Pulmonary artery endothelial cell (primary cell): ENCODE data around the gene UNCX. TPM values are rescaled to one million over a fixed set of nuclear protein-coding genes. Genes with fewer than 3 reads are reported as not detected.
"Not testable (repeated sequence)": the region's sequence is repeated elsewhere in the genome, so short reads cannot be mapped to it uniquely, and the experiment has no call there.

ENCODE experiments used
- DNase-seq: peaks from one replicate; pipeline ENCODE4 v3.0.0-alpha.2; 2011; ENCODE audit warnings: low read depth, low spot score
- total RNA-seq: library from RNA; depleted of rRNA; stranded (reverse); fragments of >200 nt; gene quantifications from 2 replicates; pipeline ENCODE4 v1.2.3, GENCODE V29; 2014

UNCX gene
- total RNA-seq, 1 donor from 2014 or later = not detected

DNA sequence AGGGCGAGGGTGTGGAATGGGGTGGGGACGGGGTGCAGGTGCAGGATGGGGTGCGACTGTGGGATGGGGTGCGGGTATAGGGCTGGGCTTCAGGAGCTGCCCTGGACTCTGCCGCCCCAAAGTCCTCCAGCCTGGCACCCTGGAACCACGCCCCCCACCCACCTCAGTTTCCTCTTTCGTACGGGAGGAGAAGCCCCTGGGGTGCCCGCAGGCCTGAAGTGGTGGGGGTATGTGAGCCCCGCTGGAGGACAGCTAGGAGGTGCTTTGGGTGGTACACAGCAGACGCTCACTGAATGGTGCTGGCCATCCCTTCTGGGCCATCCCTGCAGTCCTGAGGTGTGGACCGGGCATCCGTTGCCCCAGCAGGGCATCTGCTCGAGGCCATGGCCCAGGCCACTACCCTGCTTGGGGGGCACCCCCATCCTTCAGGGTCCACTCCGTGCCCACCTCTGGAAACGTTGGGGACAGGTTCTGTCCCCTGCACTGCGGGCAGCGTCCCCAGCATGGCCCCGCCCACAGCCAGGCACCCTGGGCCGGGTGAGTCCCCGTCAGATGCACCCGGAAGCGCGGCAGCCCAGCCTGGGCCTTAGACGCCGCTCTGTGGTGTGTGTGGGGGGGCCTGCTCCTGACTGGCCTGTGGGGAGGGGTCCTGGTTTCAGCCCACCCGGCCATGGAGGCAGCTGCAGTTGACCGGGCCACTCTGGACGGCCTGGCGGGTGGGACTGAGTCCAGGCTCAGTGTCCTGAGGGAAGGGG, 41.6 kb downstream of the UNCX start:
- DNase-seq = no peak

DNA sequence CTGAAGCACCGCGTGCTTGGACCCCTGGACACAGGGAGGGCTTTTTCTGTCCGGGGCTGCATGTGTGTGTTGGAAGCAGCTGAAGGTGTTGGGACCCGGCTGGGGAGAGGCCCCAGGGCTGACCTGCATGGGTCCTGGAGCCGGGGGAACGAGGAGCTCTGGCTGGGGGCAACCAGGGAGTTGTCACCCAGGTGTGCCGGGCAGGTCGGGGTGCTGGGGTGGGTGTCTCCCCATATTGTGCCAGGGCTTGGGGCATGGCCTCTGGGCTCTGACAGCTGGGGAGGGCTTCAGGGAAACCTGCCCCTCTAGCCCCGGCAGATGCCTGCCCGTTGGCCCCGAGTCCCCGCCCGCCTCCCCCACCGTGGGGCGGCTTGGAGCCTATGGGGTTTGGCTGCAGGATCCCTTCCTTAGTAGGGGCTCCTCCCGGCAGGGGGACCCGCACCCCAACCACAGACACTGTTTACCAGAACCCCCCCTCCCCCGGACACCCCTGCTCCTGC, 42.3 kb downstream of the UNCX start:
- no peak for DNase-seq

DNA sequence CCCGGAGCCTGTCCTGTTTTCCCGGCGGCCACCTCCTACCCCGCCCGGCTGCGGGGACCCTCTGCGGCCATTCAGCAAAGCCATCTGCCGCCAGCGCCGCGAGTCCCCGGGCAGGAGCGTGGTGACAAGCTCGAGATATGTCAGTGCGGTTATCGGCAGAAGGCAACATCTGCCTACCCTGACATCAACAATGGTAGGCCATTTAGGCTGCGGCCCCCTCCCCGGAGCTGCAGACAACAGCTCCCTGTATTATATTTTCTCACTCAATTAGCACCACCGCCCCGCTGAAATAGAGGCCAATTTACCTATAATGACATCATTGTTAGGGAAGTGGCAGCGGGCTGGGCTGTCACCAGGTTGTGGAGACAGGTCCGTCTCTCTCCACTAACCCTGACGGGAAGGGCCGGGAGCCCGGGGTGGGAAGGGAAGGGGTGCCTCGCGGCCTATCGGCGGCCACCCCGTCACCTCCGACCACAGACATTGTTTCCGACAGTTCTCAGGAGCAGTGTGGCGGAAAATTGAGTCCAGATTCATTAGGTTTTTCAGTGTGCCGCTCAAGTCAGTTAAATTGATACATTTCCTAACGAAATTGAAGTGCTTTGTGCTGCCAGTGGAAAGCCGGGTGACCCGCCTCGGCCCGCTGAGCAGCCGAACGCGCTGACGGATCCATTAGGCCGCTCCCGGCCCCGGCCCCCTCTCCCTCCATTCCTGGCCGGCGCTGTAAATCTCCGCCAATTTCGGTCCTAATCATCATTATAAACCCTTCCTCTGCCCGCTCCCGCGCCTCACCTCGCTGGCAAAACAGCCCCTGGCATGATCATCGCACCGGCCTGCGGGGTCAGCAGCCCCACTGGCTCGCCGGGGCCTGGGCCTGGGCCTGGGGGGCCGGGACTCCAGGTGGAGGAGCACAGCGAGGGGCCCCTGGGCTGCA, 43.0 kb downstream of the UNCX start:
- DNase-seq = no peak

DNA sequence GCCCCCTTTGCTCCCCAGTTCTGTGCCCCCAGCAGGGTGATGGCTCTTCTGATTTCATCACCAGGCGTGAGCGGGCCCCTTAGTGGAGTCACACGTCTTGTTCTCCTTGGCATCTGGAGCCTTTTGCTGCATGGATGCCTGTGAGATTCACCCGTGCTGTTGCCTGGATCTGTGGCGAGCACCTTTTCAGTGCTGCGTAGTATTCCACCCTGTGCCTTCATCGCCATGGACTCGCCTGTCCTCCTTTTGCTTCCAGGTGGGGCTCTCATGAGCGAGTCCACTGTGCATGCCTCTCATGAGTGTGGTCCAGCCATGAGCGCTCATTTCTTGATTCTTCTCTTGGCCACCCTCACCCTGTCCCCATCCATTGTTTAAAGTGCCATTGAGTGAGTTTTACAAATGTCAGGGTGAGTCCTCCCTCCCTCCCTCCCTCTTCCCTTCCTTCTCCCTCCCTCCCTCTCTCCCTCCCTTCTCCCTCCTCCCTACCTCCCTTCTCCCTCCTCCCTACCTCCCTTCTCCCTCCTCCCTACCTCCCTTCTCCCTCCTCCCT, 44.0 kb downstream of the UNCX start:
- no peak for DNase-seq

DNA sequence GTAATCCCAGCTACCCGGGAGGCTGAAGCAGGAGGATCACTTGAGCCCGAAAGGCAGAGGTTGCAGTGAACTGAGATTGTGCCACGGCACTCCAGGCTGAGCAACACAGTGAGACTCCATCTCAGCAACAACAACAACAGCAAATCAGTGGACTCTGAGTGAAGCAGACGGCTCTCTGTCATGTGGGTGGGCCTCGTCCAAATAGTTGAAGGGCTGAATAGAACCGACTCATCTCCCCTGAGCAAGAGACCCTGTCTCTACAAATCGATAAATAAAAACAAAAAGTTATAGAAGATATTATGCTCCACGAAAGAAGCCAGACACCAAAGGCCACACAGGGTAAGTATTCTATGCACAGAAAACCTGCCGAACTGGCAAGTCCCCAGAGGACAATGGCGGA, 45.9 kb downstream of the UNCX start:
- no peak for DNase-seq

DNA sequence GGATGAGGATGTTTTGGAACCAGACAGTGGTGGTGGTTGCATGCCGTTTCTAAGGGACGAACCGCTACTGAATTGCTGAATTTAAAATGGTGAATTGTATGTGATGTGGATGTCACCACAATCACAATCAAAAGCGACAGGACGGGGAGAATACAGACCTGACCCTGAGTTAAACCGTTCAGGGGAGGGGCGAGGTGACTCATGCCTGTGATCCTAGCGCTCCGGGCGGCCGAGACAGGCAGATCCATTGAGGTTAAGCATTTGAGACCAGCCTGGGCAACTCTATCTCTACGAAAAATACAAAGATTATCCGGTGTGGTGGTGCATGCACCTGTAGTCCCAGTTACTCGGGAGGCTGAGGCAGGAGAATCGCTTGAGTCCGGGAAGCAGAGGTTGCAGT, 46.4 kb downstream of the UNCX start:
- DNase-seq = no peak

DNA sequence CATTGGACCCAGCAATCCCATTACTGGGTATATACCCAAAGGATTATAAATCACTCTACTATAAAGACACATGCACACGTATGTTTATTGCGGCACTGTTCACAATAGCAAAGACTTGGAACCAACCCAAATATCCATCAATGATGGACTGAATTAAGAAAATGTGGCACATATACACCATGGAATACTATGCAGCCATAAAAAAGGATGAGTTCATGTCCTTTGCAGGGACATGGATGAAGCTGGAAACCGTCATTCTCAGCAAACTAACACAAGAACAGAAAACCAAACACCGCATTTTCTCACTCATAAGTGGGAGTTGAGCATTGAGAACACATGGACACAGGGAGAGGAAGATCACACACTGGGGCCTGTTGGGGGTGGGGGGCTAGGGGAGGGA, 47.2 kb downstream of the UNCX start:
- not testable (repeated sequence) for DNase-seq

DNA sequence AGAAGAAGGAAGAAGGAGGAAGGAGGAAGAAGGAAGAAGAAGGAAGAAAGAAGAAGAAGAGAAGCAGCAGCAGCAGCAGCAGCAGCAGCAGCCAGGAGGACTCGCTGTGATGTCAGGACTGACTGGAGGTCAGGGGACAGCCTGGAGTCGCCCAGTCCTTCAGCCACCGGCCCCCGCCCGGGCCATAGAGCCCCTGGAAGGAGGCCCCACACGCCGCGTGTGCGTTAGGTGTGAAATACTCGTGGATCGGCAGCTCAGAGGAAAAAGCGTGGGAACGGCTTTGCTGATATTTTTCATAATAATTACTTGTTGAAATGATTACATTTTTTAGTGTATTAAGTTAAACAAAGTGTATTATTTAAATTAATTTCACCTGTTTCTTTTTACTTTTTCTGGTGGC, 48.4 kb downstream of the UNCX start:
- no peak for DNase-seq

DNA sequence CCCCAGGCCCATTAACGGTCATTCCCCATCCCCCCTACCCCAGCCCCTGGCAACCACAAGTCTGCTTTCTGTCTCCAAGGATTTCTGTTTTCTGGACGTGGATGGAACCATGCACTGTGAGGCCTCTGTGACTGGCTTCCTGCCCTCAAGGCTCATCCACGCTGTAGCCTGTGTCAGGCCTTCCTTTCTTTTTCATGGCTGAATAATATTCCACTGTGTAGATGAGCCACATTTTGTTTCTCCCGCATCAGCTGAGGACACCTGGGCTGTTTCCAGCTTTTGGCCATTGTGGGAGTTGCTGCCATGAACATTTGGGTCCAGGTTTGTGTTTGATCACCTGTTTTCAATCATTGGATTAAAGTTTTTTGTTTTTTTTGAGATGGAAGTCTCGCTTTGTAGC, 50.0 kb downstream of the UNCX start:
- DNase-seq = no peak

DNA sequence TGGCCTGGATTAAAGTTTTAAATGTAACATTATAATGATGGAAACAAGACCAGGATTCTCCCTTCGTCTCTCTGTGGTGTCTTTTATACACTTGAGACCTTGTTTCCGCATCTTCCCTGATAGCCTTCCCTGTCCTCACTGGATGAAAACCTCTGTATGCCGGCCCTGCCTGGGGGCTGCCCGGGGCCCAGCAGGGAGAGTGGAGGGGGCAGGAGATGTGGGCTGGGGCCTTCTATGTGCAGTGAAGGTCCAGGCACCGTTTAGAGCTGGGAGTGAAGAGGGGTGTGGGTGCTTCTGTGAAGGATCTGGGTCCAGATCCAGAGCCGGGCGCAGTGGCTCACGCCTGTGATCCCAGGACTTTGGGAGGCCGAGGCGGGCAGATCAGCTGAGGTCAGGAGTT, 50.7 kb downstream of the UNCX start:
- DNase-seq = no peak

DNA sequence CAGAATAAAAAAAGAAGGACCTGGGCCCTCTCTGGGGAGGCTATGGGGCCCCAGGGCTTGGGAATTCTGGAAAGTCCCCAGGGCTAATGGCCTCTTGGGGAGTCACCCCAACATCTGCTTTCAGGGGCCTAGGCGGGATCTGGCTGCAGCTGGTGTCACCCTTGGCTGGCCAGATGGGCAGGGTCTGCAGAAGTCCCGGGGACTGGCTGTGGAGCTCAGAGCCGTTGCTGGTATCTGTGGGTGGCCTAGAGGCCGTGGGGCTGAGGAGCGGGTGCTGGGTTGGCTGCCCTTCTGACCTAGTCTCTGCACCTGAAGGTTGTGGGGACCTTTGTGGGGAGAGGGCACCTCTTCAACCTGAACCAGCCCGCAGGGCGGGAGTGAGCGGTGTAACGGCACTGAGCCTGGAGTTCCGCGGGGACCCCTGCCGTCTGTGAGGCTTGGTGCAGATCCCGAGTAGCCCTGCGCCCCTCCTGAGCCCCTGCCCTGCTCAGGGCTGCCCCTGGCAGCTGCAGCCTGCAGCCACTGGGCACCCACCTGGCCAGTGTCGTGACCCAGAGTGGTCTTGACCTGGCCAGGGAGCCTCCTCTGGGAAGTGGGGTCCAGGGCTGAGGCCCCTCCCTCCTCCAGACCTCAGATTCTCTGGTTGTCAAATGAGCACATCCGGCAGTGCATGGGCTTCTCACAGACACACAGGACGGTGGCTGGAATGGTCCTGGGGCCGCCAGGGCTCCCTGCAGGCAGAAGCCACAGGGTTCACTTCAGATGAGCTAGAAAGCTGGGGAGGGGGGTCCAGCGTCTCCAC, 51.5 kb downstream of the UNCX start:
- no peak for DNase-seq

DNA sequence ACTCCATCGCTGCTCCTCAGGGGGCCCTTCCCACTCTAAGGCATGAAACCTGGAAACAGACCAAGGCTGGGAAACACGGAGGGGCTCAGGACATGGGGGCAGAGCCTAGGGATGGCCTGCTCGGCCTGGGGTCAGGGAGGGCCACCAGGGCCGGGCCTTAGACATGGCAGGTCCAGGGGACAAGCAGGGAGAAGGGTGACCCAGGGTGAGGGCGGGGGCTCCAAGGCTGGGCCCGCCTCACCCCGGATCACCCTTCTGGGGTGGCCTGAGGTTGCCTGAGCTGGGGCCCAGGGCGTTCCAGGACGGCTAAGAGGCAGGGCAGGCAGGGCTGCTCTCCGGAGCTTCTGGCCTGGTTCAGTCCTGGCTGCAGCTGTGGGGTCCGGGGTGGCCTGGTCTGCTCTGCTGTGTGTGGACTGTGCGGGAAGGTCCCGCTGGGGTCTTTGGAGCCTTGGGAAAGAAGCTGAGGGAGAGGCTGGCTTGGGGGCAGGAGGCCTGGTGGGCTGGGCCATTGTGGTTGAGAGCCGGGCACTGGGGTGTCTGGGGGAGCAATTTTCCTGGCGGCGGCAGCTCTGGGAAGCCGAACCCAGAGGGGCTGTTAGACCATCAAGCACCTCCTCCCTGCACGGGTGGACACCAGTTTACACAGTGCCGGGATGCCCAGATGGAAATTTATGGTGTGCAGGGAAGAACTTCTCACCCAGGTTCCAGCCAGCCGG, 52.2 kb downstream of the UNCX start:
- no peak for DNase-seq

DNA sequence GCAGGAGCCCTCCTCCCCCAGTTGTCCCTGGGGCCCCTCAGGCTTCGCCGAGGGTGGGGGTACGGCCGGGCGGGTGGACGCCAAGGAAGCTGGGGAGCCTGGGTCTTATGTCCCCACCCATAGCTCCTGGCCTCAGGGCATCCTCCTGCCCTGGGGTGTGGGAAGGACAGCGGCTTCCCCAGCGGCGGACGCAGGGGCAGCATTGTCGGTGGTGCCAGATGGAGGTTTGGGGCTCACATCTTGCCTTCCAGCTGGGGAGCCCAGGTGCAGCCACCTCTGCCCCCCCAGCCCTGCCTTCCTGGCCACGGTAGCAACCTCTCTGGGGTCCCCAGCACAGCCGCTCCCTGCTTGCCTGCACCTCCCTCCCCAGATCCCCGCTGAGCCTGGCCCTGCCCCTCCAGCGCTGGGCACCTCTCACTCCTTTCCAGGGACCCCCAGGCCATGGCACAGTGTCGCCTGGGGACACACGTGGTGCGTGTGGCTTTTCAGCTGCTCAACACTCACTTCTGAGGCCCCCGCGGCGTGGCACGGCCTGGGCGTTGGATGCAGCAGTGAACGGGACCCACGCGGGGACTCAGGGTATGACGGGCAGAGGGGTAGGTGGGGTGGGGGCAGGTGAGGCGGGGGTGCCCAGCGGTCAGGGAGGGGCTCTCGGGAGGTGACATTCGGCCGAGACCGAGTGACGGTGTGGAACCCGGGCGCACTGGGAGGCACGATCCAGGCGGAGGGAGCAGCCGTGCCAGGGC, 53.1 kb downstream of the UNCX start:
- DNase-seq = no peak

Other genes starting within 250 kb of the UNCX start
- not detected in 2 replicates for gene CYP2W1, start 249.7 kb upstream of the UNCX start, total RNA-seq
- gene GPR146, start 188.3 kb upstream of the UNCX start, total RNA-seq = 17.4 and 29.8 TPM in 2 replicates
- gene GPER1, start 144.8 kb upstream of the UNCX start, total RNA-seq = 0.46 and 2.0 TPM in 2 replicates
- 14.3 and 24.7 TPM in 2 replicates for gene ZFAND2A, start 72.7 kb upstream of the UNCX start, total RNA-seq
- 11.0 and 12.9 TPM in 2 replicates for gene MICALL2, start 226.6 kb downstream of the UNCX start, total RNA-seq